Measurements from ENCODE around the gene FAT1.

The FAT1 gene

GRCh38 chr4:186767794-186768193 lies 44.1 kb upstream of the FAT1 start:
- TF ChIP-seq, protein P1, sequence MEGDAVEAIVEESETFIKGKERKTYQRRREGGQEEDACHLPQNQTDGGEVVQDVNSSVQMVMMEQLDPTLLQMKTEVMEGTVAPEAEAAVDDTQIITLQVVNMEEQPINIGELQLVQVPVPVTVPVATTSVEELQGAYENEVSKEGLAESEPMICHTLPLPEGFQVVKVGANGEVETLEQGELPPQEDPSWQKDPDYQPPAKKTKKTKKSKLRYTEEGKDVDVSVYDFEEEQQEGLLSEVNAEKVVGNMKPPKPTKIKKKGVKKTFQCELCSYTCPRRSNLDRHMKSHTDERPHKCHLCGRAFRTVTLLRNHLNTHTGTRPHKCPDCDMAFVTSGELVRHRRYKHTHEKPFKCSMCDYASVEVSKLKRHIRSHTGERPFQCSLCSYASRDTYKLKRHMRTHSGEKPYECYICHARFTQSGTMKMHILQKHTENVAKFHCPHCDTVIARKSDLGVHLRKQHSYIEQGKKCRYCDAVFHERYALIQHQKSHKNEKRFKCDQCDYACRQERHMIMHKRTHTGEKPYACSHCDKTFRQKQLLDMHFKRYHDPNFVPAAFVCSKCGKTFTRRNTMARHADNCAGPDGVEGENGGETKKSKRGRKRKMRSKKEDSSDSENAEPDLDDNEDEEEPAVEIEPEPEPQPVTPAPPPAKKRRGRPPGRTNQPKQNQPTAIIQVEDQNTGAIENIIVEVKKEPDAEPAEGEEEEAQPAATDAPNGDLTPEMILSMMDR (IDR thresholded peaks at IDR 0.05) = no peak
- Histone ChIP-seq H3K36me3 (ENCODE audit: control insufficient read depth, insufficient read depth, low read length) (no peaks in the 10 kb centered on the region), H3K9me3 (ENCODE audit: control insufficient read depth, low read length) (no peaks in the 10 kb centered on the region), H3K27me3 (ENCODE audit: control insufficient read depth, insufficient read depth, low read length) (no peaks in the 10 kb centered on the region), H3K4me1 (no peaks in the 10 kb centered on the region), H3K79me2 (no peaks in the 10 kb centered on the region), H2AFZ (no peak overlapping the region), H3K27ac (no peak overlapping the region), H3K4me3 (ENCODE audit: low read depth, low read length) (no peak overlapping the region), H3K4me2 (ENCODE audit: low read length) (no peak overlapping the region), H3K9ac (no peak overlapping the region)

GRCh38 chr4:186765673-186766546 lies 42.3 kb upstream of the FAT1 start:
- no peaks in the 10 kb centered on the region for H3K79me2 ChIP-seq
- H3K4me3 ChIP-seq (ENCODE audit: low read depth, low read length) = no peak overlapping the region
- no peaks in the 10 kb centered on the region for H3K36me3 ChIP-seq (ENCODE audit: control insufficient read depth, insufficient read depth, low read length)
- H3K9me3 ChIP-seq (ENCODE audit: control insufficient read depth, low read length) = no peaks in the 10 kb centered on the region
- no peak overlapping the region for H3K4me2 ChIP-seq (ENCODE audit: low read length)
- no peak overlapping the region for H3K9ac ChIP-seq
- TF ChIP-seq, protein P1 (IDR thresholded peaks at IDR 0.05) = no peak
- no peaks in the 10 kb centered on the region for H3K27me3 ChIP-seq (ENCODE audit: control insufficient read depth, insufficient read depth, low read length)
- no peaks in the 10 kb centered on the region for H3K4me1 ChIP-seq
- no peak overlapping the region for H3K27ac ChIP-seq
- no peak overlapping the region for H2AFZ ChIP-seq

GRCh38 chr4:186765138-186765537 lies 41.5 kb upstream of the FAT1 start:
- Histone ChIP-seq H2AFZ (no peak overlapping the region), H3K9me3 (ENCODE audit: control insufficient read depth, low read length) (no peaks in the 10 kb centered on the region), H3K27me3 (ENCODE audit: control insufficient read depth, insufficient read depth, low read length) (no peaks in the 10 kb centered on the region), H3K4me3 (ENCODE audit: low read depth, low read length) (no peak overlapping the region), H3K4me2 (ENCODE audit: low read length) (no peak overlapping the region), H3K27ac (no peak overlapping the region), H3K79me2 (no peaks in the 10 kb centered on the region), H3K36me3 (ENCODE audit: control insufficient read depth, insufficient read depth, low read length) (no peaks in the 10 kb centered on the region), H3K9ac (no peak overlapping the region), H3K4me1 (no peaks in the 10 kb centered on the region)
- TF ChIP-seq, protein P1 (IDR thresholded peaks at IDR 0.05) = no peak

- Histone ChIP-seq H3K27ac (no peak overlapping the region), H3K79me2 (no peaks in the 10 kb centered on the region), H2AFZ (no peak overlapping the region), H3K4me1 (no peaks in the 10 kb centered on the region), H3K9me3 (ENCODE audit: control insufficient read depth, low read length) (no peaks in the 10 kb centered on the region), H3K9ac (no peak overlapping the region), H3K27me3 (ENCODE audit: control insufficient read depth, insufficient read depth, low read length) (no peaks in the 10 kb centered on the region), H3K36me3 (ENCODE audit: control insufficient read depth, insufficient read depth, low read length) (no peaks in the 10 kb centered on the region), H3K4me3 (ENCODE audit: low read depth, low read length) (no peak overlapping the region), H3K4me2 (ENCODE audit: low read length) (no peak overlapping the region)
- TF ChIP-seq, protein P1 (IDR thresholded peaks at IDR 0.05) = no peak
Measured at GRCh38 chr4:186764457-186764856, 40.8 kb upstream of the FAT1 start.

- no peak overlapping the region for H3K4me2 ChIP-seq (ENCODE audit: low read length)
- H3K9ac ChIP-seq = no peak overlapping the region
- no peaks in the 10 kb centered on the region for H3K4me1 ChIP-seq
- H3K79me2 ChIP-seq = no peaks in the 10 kb centered on the region
- TF ChIP-seq, protein P1 (IDR thresholded peaks at IDR 0.05) = no peak
- no peak overlapping the region for H3K4me3 ChIP-seq (ENCODE audit: low read depth, low read length)
- no peak overlapping the region for H3K27ac ChIP-seq
- no peaks in the 10 kb centered on the region for H3K9me3 ChIP-seq (ENCODE audit: control insufficient read depth, low read length)
- H2AFZ ChIP-seq = no peak overlapping the region
- H3K36me3 ChIP-seq (ENCODE audit: control insufficient read depth, insufficient read depth, low read length) = no peaks in the 10 kb centered on the region
- no peaks in the 10 kb centered on the region for H3K27me3 ChIP-seq (ENCODE audit: control insufficient read depth, insufficient read depth, low read length)
Measured at GRCh38 chr4:186762865-186763264, 39.2 kb upstream of the FAT1 start.

Measured in parathyroid adenoma (tissue), 2 donors.